Coronary artery (tissue), 2 donors: ENCODE measurements around the gene IRAK1.
A peak's percentile ranks its signal among the peaks of the same experiment; 100 is the strongest.

Experiments used
- DNase-seq: peaks from one replicate; pipeline ENCODE4 v3.0.0-alpha.2; 2017; ENCODE audit warnings: low spot score
- H3K27ac ChIP-seq, 2 donors: fragments of 200-600 bp; sonication (generic); one replicate each; pipeline ENCODE4 v1.5.1; 2016 to 2019
- H3K4me3 ChIP-seq: fragments of 200-600 bp; sonication (generic); 2 replicates; pipeline ENCODE4 v1.5.1; 2016; ENCODE audit warnings: mild to moderate bottlenecking, moderate library complexity
- TF ChIP-seq, protein P1 (sequence below): fragments of 200-600 bp; sonication (generic); IDR thresholded peaks from one replicate; pipeline ENCODE4 v1.5.1; 2019; ENCODE audit warnings: antibody characterized with exemption

The IRAK1 gene

DNA sequence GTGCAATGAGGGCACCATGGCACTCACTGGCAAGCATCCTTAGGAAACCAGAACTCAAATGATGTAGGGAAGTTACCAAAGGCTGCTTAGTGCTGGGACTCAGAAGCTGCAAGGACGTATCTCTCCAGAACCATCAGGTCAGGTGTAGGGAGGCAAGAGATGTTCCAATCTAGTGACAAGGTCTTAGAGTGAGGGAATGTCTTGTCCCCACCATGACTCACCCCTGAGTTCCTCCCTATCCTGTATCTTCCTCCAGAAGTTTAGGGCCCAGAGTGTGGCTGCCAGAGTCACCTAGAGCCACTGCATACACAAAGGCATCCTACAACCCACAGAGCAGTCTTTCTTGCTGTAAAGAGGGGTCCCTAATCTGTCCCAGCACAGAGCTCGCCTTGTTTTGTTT lies 14.1 kb upstream of the IRAK1 start:
- TF ChIP-seq, protein P1, sequence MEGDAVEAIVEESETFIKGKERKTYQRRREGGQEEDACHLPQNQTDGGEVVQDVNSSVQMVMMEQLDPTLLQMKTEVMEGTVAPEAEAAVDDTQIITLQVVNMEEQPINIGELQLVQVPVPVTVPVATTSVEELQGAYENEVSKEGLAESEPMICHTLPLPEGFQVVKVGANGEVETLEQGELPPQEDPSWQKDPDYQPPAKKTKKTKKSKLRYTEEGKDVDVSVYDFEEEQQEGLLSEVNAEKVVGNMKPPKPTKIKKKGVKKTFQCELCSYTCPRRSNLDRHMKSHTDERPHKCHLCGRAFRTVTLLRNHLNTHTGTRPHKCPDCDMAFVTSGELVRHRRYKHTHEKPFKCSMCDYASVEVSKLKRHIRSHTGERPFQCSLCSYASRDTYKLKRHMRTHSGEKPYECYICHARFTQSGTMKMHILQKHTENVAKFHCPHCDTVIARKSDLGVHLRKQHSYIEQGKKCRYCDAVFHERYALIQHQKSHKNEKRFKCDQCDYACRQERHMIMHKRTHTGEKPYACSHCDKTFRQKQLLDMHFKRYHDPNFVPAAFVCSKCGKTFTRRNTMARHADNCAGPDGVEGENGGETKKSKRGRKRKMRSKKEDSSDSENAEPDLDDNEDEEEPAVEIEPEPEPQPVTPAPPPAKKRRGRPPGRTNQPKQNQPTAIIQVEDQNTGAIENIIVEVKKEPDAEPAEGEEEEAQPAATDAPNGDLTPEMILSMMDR: no peak
- no peak overlapping the region for H3K27ac ChIP-seq
- no peak overlapping the region for H3K4me3 ChIP-seq
- no peak for DNase-seq

DNA sequence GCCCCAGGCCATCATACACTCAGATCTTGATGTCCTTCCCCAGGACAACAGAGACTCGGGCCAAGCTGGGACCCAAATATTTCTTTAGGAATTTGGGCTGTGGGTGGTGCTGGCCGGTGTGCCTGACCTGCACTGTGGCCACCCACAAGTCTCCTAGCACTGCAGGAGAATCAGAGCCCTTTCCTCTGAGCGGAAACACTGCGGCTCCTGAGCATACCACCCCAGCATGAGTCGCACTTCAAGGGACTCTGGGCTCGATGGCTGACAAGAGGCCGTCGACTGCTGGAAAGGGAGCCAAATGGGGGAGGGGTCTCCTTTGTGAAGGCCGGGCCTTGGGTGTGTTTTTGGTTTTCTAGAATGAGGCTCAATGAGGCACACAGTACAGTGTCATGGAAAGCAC lies 13.0 kb upstream of the IRAK1 start:
- TF ChIP-seq, protein P1: no peak
- Histone ChIP-seq H3K27ac (no peak overlapping the region), H3K4me3 (no peak overlapping the region)
- no peak for DNase-seq

- no peak for DNase-seq
- TF ChIP-seq, protein P1: no peak
- Histone ChIP-seq H3K4me3 (no peak overlapping the region), H3K27ac (no peak overlapping the region)
These were observed 12.5 kb upstream of the IRAK1 start for GRCh38 chrX:154032160-154032559.

- DNase-seq: no peak
- Histone ChIP-seq H3K4me3 (no peak overlapping the region), H3K27ac (no peak overlapping the region)
- TF ChIP-seq, protein P1: no peak
These were observed 11.1 kb upstream of the IRAK1 start for GRCh38 chrX:154030715-154031305.

GRCh38 chrX:154030266-154030665 lies 10.6 kb upstream of the IRAK1 start:
- TF ChIP-seq, protein P1: no peak
- no peak for DNase-seq
- no peak overlapping the region for H3K27ac ChIP-seq
- H3K4me3 ChIP-seq: no peak overlapping the region

DNA sequence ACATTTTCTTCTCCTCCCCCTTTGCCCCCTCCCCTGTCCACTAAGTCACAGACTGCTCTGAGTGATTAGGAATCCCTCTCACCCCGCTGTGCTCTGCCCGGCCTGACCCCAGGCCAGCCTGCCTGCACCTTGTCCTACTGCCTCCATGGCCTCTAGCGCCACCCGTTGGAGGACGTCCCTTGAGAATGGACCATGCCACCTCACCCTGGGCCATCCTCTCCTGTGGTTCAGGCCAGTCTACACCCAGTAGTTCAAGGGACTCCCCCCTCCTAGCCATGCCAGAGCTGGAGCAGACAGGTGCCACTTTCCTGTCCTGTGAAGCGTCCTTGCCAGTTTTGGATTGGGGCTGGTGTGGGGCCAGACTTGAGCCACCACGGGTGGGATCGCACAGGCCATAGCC lies 9.7 kb upstream of the IRAK1 start:
- H3K4me3 ChIP-seq: no peak overlapping the region
- DNase-seq: no peak
- TF ChIP-seq, protein P1: no peak
- H3K27ac ChIP-seq: peak overlapping the region in 1 of 2 donors; percentile 24

GRCh38 chrX:154028502-154029184 lies 8.9 kb upstream of the IRAK1 start:
- TF ChIP-seq, protein P1: no peak
- Histone ChIP-seq H3K27ac (peak overlapping the region in 1 of 2 donors; percentile 22), H3K4me3 (no peak overlapping the region)
- no peak for DNase-seq
